ENCODE results near the gene KRTAP5-1.
A peak's percentile ranks its signal among the peaks of the same experiment; 100 is the strongest.

KRTAP5-1 gene

GRCh38 chr11:1565173-1565903 is 19.7 kb downstream of the KRTAP5-1 start:
- TF ChIP-seq CTCF (IDR thresholded peaks at IDR 0.05; ENCODE audit: low read length, missing control alignments) = no peak
- no peak for DNase-seq (ENCODE audit: low read depth)

GRCh38 chr11:1564535-1565172 is 20.4 kb downstream of the KRTAP5-1 start:
- no peak for TF ChIP-seq CTCF (IDR thresholded peaks at IDR 0.05; ENCODE audit: low read length, missing control alignments)
- peak; percentile 72 for DNase-seq (ENCODE audit: low read depth)
- H3K4me3 ChIP-seq (replicated peaks; ENCODE audit: low read depth, low read length) = no peak overlapping the region

More at GRCh38 chr11:1565173-1565903, 19.7 kb downstream of the KRTAP5-1 start:
- no peak overlapping the region for H3K4me3 ChIP-seq (replicated peaks; ENCODE audit: low read depth, low read length)

GRCh38 chr11:1563697-1564534 is 21.2 kb downstream of the KRTAP5-1 start:
- TF ChIP-seq CTCF (IDR thresholded peaks at IDR 0.05; ENCODE audit: low read length, missing control alignments) = no peak
- H3K4me3 ChIP-seq (replicated peaks; ENCODE audit: low read depth, low read length) = no peak overlapping the region
- DNase-seq (ENCODE audit: low read depth) = no peak

GRCh38 chr11:1563149-1563638 is 21.9 kb downstream of the KRTAP5-1 start:
- DNase-seq (ENCODE audit: low read depth) = no peak
- no peak overlapping the region for H3K4me3 ChIP-seq (replicated peaks; ENCODE audit: low read depth, low read length)
- no peak for TF ChIP-seq CTCF (IDR thresholded peaks at IDR 0.05; ENCODE audit: low read length, missing control alignments)

- no peak for DNase-seq (ENCODE audit: low read depth)
- no peak for TF ChIP-seq CTCF (IDR thresholded peaks at IDR 0.05; ENCODE audit: low read length, missing control alignments)
- no peak overlapping the region for H3K4me3 ChIP-seq (replicated peaks; ENCODE audit: low read depth, low read length)
These were observed 22.5 kb downstream of the KRTAP5-1 start for GRCh38 chr11:1562469-1563148.

GRCh38 chr11:1561955-1562354 is 23.1 kb downstream of the KRTAP5-1 start:
- TF ChIP-seq CTCF (IDR thresholded peaks at IDR 0.05; ENCODE audit: low read length, missing control alignments) = no peak
- DNase-seq (ENCODE audit: low read depth) = no peak
- no peak overlapping the region for H3K4me3 ChIP-seq (replicated peaks; ENCODE audit: low read depth, low read length)
